H9 (cell line): ENCODE measurements around the gene HNRNPF. TPM values are rescaled to one million over a fixed set of nuclear protein-coding genes. Genes with fewer than 3 reads are reported as not detected.

Experiments
- DNase-seq: peaks from one replicate; pipeline ENCODE4 v3.0.0-alpha.2; 2017
- H2AFZ ChIP-seq: one replicate; pipeline ENCODE4 v1.6.1; 2013; ENCODE audit warnings: mild to moderate bottlenecking, low read length, control low read depth, moderate library complexity
- H2AK5ac ChIP-seq: 2 replicates; pipeline ENCODE4 v1.6.1; 2013; ENCODE audit warnings: low read length, control low read depth, mixed read lengths; ENCODE audit not compliant: insufficient read length
- H2BK120ac ChIP-seq: one replicate; pipeline ENCODE4 v1.6.1; 2013; ENCODE audit warnings: low read depth, mild to moderate bottlenecking, low read length, control low read depth, inconsistent platforms; ENCODE audit not compliant: poor library complexity, severe bottlenecking
- H2BK12ac ChIP-seq: 2 replicates; pipeline ENCODE4 v1.6.1; 2013; ENCODE audit warnings: low read length, control low read depth, mixed read lengths, low read depth; ENCODE audit not compliant: insufficient read length
- H2BK15ac ChIP-seq: 2 replicates; pipeline ENCODE4 v1.6.1; 2013; ENCODE audit warnings: low read depth, low read length, control low read depth
- H2BK20ac ChIP-seq: one replicate; pipeline ENCODE4 v1.6.1; 2013; ENCODE audit warnings: low read depth, mild to moderate bottlenecking, low read length, control low read depth, inconsistent platforms; ENCODE audit not compliant: poor library complexity, severe bottlenecking
- H2BK5ac ChIP-seq: 2 replicates; pipeline ENCODE4 v1.6.1; 2013; ENCODE audit warnings: low read length, control low read depth, mixed read lengths; ENCODE audit not compliant: insufficient read length
- H3K14ac ChIP-seq: 2 replicates; pipeline ENCODE4 v1.6.1; 2013; ENCODE audit warnings: low read length, control low read depth; ENCODE audit not compliant: insufficient read depth
- H3K18ac ChIP-seq: 2 replicates; pipeline ENCODE4 v1.6.1; 2013; ENCODE audit warnings: low read depth, mild to moderate bottlenecking, mixed read lengths, low read length, control low read depth; ENCODE audit not compliant: insufficient read length
- H3K23ac ChIP-seq: 2 replicates; pipeline ENCODE4 v1.6.1; 2013; ENCODE audit warnings: low read length, control low read depth, mixed read lengths, low read depth; ENCODE audit not compliant: insufficient read length
- H3K23me2 ChIP-seq: 2 replicates; pipeline ENCODE4 v1.6.1; 2013; ENCODE audit warnings: low read depth, mild to moderate bottlenecking, mixed read lengths, low read length, control low read depth; ENCODE audit not compliant: insufficient read length, poor library complexity, severe bottlenecking
- H3K27ac ChIP-seq: 2 replicates; pipeline ENCODE4 v1.5.1; 2013; ENCODE audit warnings: low read length, control low read depth, mixed read lengths, low read depth; ENCODE audit not compliant: insufficient read length
- H3K27me3 ChIP-seq: 2 replicates; pipeline ENCODE4 v1.6.1; 2013; ENCODE audit warnings: low read length, control low read depth, inconsistent platforms; ENCODE audit not compliant: insufficient read depth
- H3K4ac ChIP-seq: 2 replicates; pipeline ENCODE4 v1.6.1; 2013; ENCODE audit warnings: low read depth, mild to moderate bottlenecking, control low read depth, inconsistent platforms, low read length, moderate library complexity
- H3K4me1 ChIP-seq: 2 replicates; pipeline ENCODE4 v1.6.1; 2013; ENCODE audit warnings: low read length, control low read depth, inconsistent platforms; ENCODE audit not compliant: insufficient read depth
- H3K4me2 ChIP-seq: 2 replicates; pipeline ENCODE4 v1.6.1; 2013; ENCODE audit warnings: low read length, control low read depth, mixed read lengths; ENCODE audit not compliant: insufficient read length, insufficient read depth
- H3K56ac ChIP-seq: 2 replicates; pipeline ENCODE4 v1.6.1; 2013; ENCODE audit warnings: low read depth, mild to moderate bottlenecking, mixed read lengths, low read length, control low read depth; ENCODE audit not compliant: insufficient read length
- H3K79me1 ChIP-seq: 2 replicates; pipeline ENCODE4 v1.6.1; 2013; ENCODE audit warnings: low read depth, mild to moderate bottlenecking, moderate library complexity, low read length, control low read depth, inconsistent platforms; ENCODE audit not compliant: insufficient read depth, poor library complexity, severe bottlenecking
- H3K79me2 ChIP-seq: 2 replicates; pipeline ENCODE4 v1.6.1; 2013; ENCODE audit warnings: low read length, control low read depth, inconsistent platforms; ENCODE audit not compliant: insufficient read depth
- H3K9ac ChIP-seq: 2 replicates; pipeline ENCODE4 v1.6.1; 2013; ENCODE audit warnings: low read length, control low read depth, mixed read lengths; ENCODE audit not compliant: insufficient read length; ENCODE audit errors: extremely low read depth
- H3K9me3 ChIP-seq: one replicate; pipeline ENCODE4 v1.6.1; 2013; ENCODE audit warnings: low read depth, low read length, inconsistent platforms; ENCODE audit not compliant: control insufficient read depth
- H3T11ph ChIP-seq: one replicate; pipeline ENCODE4 v1.6.1; 2013; ENCODE audit warnings: mild to moderate bottlenecking, low read length, control low read depth, inconsistent platforms
- H4K20me1 ChIP-seq: one replicate; pipeline ENCODE4 v1.6.1; 2013; ENCODE audit not compliant: control insufficient read depth, insufficient read length, insufficient read depth
- H4K5ac ChIP-seq: 2 replicates; pipeline ENCODE4 v1.6.1; 2013; ENCODE audit warnings: low read depth, mild to moderate bottlenecking, mixed read lengths, low read length, control low read depth; ENCODE audit not compliant: insufficient read length
- H4K8ac ChIP-seq: replicated peaks from 2 replicates; pipeline ENCODE4 v1.6.1; 2013; ENCODE audit warnings: low read length, control low read depth, mixed read lengths, low read depth; ENCODE audit not compliant: insufficient read length
- H4K91ac ChIP-seq: 2 replicates; pipeline ENCODE4 v1.6.1; 2013; ENCODE audit warnings: low read depth, mild to moderate bottlenecking, moderate library complexity, mixed read lengths, low read length, control low read depth; ENCODE audit not compliant: insufficient read length
- H3K27ac Mint-ChIP-seq, 3 experiments: 2 replicates in 2 of 3; 3 replicates in 1 of 3; pipeline ENCODE4 v1.8.0; 2020 to 2021; ENCODE audit warnings: mixed read lengths in 3 of 3, mild to moderate bottlenecking in 1 of 3, moderate library complexity in 1 of 3
- H3K27me3 Mint-ChIP-seq: 2 replicates; pipeline ENCODE4 v1.8.0; 2021; ENCODE audit warnings: low read depth, mild to moderate bottlenecking, moderate library complexity, mixed read lengths
- H3K36me3 Mint-ChIP-seq, 3 experiments: 2 replicates in 2 of 3; 3 replicates in 1 of 3; pipeline ENCODE4 v1.8.0; 2020 to 2021; ENCODE audit warnings: low read depth in 3 of 3, mixed read lengths in 3 of 3; ENCODE audit not compliant: insufficient read depth in 1 of 3
- H3K4me1 Mint-ChIP-seq, 2 experiments: 2 replicates each; pipeline ENCODE4 v1.8.0; 2020; ENCODE audit warnings: mixed read lengths in 2 of 2
- H3K4me3 Mint-ChIP-seq, 2 experiments: 2 replicates in 1 of 2; 3 replicates in 1 of 2; pipeline ENCODE4 v1.8.0; 2020 to 2021; ENCODE audit warnings: mild to moderate bottlenecking in 2 of 2, mixed read lengths in 2 of 2, moderate library complexity in 1 of 2
- H3K9me3 Mint-ChIP-seq, 2 experiments: 2 replicates in 1 of 2; 3 replicates in 1 of 2; pipeline ENCODE4 v1.8.0; 2020; ENCODE audit warnings: mild to moderate bottlenecking in 2 of 2, mixed read lengths in 2 of 2, moderate library complexity in 1 of 2
- CTCF ChIP-seq: fragments of 200-600 bp; sonication (generic); conservative IDR thresholded peaks from 3 replicates; pipeline ENCODE4 v1.8.0; 2021; ENCODE audit warnings: antibody characterized with exemption, mild to moderate bottlenecking
- WGBS: extraction: QIAGEN DNeasy Blood & Tissue Kit; methylation state at CpG from one replicate; pipeline ENCODE4 v1.1.7; 2013; ENCODE audit warnings: missing lambda C conversion rate, low lambda C conversion rate, mixed read lengths; ENCODE audit not compliant: insufficient read length; ENCODE audit errors: extremely low coverage; 5-methylcytosine and 5-hydroxymethylcytosine counted together
- total RNA-seq: library from RNA; stranded (reverse); gene quantifications from 2 replicates; pipeline ENCODE4 v1.2.1, GENCODE V29; 2021

The HNRNPF gene
- total RNA-seq, 1 experiment from 2014 or later = 411 TPM

GRCh38 chr10:43396061-43396927 is 12.7 kb downstream of the HNRNPF start:
- Mint-ChIP-seq H3K4me3 (peak overlapping the region; percentile 90 to 92), H3K27ac (peak overlapping the region; percentile 94 to 100 (median 99)), H3K36me3 (peaks cover 40 to 63% (median 50%) of the 10 kb centered on the region in 3 experiments), H3K4me1 (peaks cover 58 to 65% of the 10 kb centered on the region in 2 experiments), H3K9me3 (no peaks in the 10 kb centered on the region; a peak in 1 of 5 replicates), H3K27me3 (peaks cover 4% of the 10 kb centered on the region)
- Histone ChIP-seq H3K56ac (no peak overlapping the region), H2BK15ac (no peak overlapping the region), H3T11ph (peak overlapping the region; percentile 67), H3K79me1 (peaks cover 7% of the 10 kb centered on the region), H3K27me3 (no peaks in the 10 kb centered on the region), H3K23me2 (peaks cover 10% of the 10 kb centered on the region), H3K79me2 (peaks cover 56% of the 10 kb centered on the region), H3K4ac (peak overlapping the region; percentile 99), H3K27ac (peak overlapping the region; percentile 74), H3K23ac (no peak overlapping the region), H4K8ac (no peak overlapping the region), H4K5ac (peak overlapping the region; percentile 82), H3K14ac (peak overlapping the region; percentile 100), H3K18ac (peak overlapping the region; percentile 92), H3K9me3 (no peaks in the 10 kb centered on the region), H2BK20ac (no peak overlapping the region), H2BK12ac (peak overlapping the region; percentile 2), H3K4me1 (peaks cover 2% of the 10 kb centered on the region; the same call in 1 of the 2 replicates), H2AFZ (no peak overlapping the region), H2BK120ac (peak overlapping the region; percentile 70), H4K91ac (peak overlapping the region; percentile 88), H4K20me1 (no peaks in the 10 kb centered on the region), H3K4me2 (peak overlapping the region; percentile 92), H2BK5ac (peak overlapping the region; percentile 65), H2AK5ac (no peak overlapping the region), H3K9ac (peak overlapping the region; percentile 96)
- WGBS = no CpG with 5 or more reads among the region's 71 CpGs
- TF ChIP-seq CTCF = no peak
- DNase-seq = peak; percentile 78
